Measurements from ENCODE around the gene SLC1A4.

DNA sequence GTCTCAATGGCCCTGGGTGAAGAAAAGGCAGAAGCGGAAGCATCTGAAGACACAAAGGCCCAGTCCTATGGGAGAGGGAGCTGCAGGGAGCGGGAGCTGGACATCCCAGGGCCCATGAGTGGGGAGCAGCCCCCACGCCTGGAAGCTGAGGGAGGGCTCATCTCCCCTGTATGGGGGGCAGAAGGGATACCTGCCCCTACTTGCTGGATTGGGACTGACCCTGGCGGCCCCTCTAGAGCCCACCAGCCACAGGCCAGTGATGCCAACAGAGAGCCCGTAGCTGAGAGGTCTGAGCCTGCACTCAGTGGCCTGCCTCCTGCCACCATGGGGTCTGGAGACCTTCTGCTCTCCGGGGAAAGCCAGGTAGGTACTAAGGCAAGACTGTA, 80.2 kb downstream of the SLC1A4 start:
- TF ChIP-seq, protein P1, sequence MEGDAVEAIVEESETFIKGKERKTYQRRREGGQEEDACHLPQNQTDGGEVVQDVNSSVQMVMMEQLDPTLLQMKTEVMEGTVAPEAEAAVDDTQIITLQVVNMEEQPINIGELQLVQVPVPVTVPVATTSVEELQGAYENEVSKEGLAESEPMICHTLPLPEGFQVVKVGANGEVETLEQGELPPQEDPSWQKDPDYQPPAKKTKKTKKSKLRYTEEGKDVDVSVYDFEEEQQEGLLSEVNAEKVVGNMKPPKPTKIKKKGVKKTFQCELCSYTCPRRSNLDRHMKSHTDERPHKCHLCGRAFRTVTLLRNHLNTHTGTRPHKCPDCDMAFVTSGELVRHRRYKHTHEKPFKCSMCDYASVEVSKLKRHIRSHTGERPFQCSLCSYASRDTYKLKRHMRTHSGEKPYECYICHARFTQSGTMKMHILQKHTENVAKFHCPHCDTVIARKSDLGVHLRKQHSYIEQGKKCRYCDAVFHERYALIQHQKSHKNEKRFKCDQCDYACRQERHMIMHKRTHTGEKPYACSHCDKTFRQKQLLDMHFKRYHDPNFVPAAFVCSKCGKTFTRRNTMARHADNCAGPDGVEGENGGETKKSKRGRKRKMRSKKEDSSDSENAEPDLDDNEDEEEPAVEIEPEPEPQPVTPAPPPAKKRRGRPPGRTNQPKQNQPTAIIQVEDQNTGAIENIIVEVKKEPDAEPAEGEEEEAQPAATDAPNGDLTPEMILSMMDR (IDR thresholded peaks at IDR 0.05), result no peak
- TF ChIP-seq EP300 (IDR thresholded peaks at IDR 0.05), result no peak
- TF ChIP-seq POLR2AphosphoS5 (IDR thresholded peaks at IDR 0.05), result no peak
- TF ChIP-seq POLR2A (IDR thresholded peaks at IDR 0.05), result no peak
